A549 (cell line): ENCODE data around the gene TMEM14A.

Experiments used
- CEBPB ChIP-seq, 2 experiments: fragments of >200 bp in 1 of 2; sonication (Bioruptor Twin) in 1 of 2; formaldehyde crosslinking in 1 of 2; IDR thresholded peaks; 2 replicates each; pipeline ENCODE4 v1.6.1; 2012 to 2016
- EP300 ChIP-seq, 2 experiments: fragments of >200 bp; sonication (Bioruptor Twin); formaldehyde crosslinking; IDR thresholded peaks; 2 replicates in 1 of 2; 3 replicates in 1 of 2; pipeline ENCODE4 v1.6.1; 2016 to 2017
- TF ChIP-seq, protein P1 (sequence below): fragments of >200 bp; sonication (Bioruptor Twin); formaldehyde crosslinking; IDR thresholded peaks from 3 replicates; pipeline ENCODE4 v1.5.1; 2016
- TF ChIP-seq, protein P2 (sequence below): fragments of 250-450 bp; sonication (Bioruptor Pico); IDR thresholded peaks from 2 replicates; pipeline ENCODE4 v1.5.0; 2021; ENCODE audit warnings: mild to moderate bottlenecking, moderate library complexity, borderline replicate concordance

- TF ChIP-seq, protein P1, sequence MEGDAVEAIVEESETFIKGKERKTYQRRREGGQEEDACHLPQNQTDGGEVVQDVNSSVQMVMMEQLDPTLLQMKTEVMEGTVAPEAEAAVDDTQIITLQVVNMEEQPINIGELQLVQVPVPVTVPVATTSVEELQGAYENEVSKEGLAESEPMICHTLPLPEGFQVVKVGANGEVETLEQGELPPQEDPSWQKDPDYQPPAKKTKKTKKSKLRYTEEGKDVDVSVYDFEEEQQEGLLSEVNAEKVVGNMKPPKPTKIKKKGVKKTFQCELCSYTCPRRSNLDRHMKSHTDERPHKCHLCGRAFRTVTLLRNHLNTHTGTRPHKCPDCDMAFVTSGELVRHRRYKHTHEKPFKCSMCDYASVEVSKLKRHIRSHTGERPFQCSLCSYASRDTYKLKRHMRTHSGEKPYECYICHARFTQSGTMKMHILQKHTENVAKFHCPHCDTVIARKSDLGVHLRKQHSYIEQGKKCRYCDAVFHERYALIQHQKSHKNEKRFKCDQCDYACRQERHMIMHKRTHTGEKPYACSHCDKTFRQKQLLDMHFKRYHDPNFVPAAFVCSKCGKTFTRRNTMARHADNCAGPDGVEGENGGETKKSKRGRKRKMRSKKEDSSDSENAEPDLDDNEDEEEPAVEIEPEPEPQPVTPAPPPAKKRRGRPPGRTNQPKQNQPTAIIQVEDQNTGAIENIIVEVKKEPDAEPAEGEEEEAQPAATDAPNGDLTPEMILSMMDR, result no peak
- TF ChIP-seq, protein P2, sequence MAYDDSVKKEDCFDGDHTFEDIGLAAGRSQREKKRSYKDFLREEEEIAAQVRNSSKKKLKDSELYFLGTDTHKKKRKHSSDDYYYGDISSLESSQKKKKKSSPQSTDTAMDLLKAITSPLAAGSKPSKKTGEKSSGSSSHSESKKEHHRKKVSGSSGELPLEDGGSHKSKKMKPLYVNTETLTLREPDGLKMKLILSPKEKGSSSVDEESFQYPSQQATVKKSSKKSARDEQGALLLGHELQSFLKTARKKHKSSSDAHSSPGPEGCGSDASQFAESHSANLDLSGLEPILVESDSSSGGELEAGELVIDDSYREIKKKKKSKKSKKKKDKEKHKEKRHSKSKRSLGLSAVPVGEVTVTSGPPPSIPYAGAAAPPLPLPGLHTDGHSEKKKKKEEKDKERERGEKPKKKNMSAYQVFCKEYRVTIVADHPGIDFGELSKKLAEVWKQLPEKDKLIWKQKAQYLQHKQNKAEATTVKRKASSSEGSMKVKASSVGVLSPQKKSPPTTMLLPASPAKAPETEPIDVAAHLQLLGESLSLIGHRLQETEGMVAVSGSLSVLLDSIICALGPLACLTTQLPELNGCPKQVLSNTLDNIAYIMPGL (CRISPR knock-in tag), result no peak
- TF ChIP-seq CEBPB (IDR thresholded peaks at IDR 0.05) (no peak), EP300 (IDR thresholded peaks at IDR 0.05) (no peak)
These were observed 763 bp downstream of the TMEM14A start for GRCh38 chr6:52671676-52672075.
